Left kidney (tissue), 2 donors: ENCODE results near the gene GNAT1. TPM values are rescaled to one million over a fixed set of nuclear protein-coding genes. Genes with fewer than 3 reads are reported as not detected.
A peak's percentile ranks its signal among the peaks of the same experiment; 100 is the strongest.

Source experiments
- DNase-seq: peaks from one replicate; pipeline ENCODE4 v3.0.0-alpha.2; 2013
- polyA plus RNA-seq: library from polyadenylated mRNA; unstranded; fragments of 120-200 nt; gene quantifications from one replicate; pipeline ENCODE4 v1.2.1, GENCODE V29; 2013; ENCODE audit not compliant: insufficient read length

Gene GNAT1
- polyA plus RNA-seq, 1 donor = not detected

GRCh38 chr3:50177346-50177745 is 14.1 kb upstream of the GNAT1 start:
- DNase-seq = no peak

- no peak for DNase-seq
Observed at GRCh38 chr3:50179710-50180109, 11.7 kb upstream of the GNAT1 start.

- DNase-seq = no peak
Observed at GRCh38 chr3:50181985-50182384, 9.4 kb upstream of the GNAT1 start.

GRCh38 chr3:50182533-50183099 is 8.8 kb upstream of the GNAT1 start:
- no peak for DNase-seq

- no peak for DNase-seq
Observed at GRCh38 chr3:50183755-50184154, 7.7 kb upstream of the GNAT1 start.

- DNase-seq = no peak
Observed at GRCh38 chr3:50184242-50184978, 7.0 kb upstream of the GNAT1 start.

- no peak for DNase-seq
Observed at GRCh38 chr3:50185230-50185629, 6.2 kb upstream of the GNAT1 start.

GRCh38 chr3:50186096-50186495 is 5.3 kb upstream of the GNAT1 start:
- no peak for DNase-seq

GRCh38 chr3:50187750-50188149 is 3.7 kb upstream of the GNAT1 start:
- DNase-seq = no peak

GRCh38 chr3:50189274-50189673 is 2.1 kb upstream of the GNAT1 start:
- DNase-seq = peak; percentile 80

- DNase-seq = no peak
Observed at GRCh38 chr3:50189989-50190388, 1.4 kb upstream of the GNAT1 start.

- no peak for DNase-seq
Observed at GRCh38 chr3:50192124-50192523, 714 bp downstream of the GNAT1 start.

GRCh38 chr3:50192689-50193141 is 1.3 kb downstream of the GNAT1 start:
- DNase-seq = peak; percentile 74

- no peak for DNase-seq
Observed at GRCh38 chr3:50193286-50193685, 1.9 kb downstream of the GNAT1 start.

GRCh38 chr3:50193746-50194127 is 2.3 kb downstream of the GNAT1 start:
- no peak for DNase-seq

- DNase-seq = peak; percentile 58
Observed at GRCh38 chr3:50194128-50194902, 2.9 kb downstream of the GNAT1 start.

- no peak for DNase-seq
Observed at GRCh38 chr3:50194903-50195500, 3.6 kb downstream of the GNAT1 start.

- DNase-seq = no peak
Observed at GRCh38 chr3:50195501-50196252, 4.3 kb downstream of the GNAT1 start.

- DNase-seq = no peak
Observed at GRCh38 chr3:50196253-50196801, 4.9 kb downstream of the GNAT1 start.

GRCh38 chr3:50201573-50202315 is 10.3 kb downstream of the GNAT1 start:
- DNase-seq = no peak
